COLO829 (cell line): Measurements from ENCODE around the gene DNHD1.

Experiments used
- DNase-seq: peaks from one replicate; pipeline ENCODE4 v3.0.0; 2012; ENCODE audit warnings: low spot score

Gene DNHD1

GRCh38 chr11:6594142-6594768, 97.2 kb downstream of the DNHD1 start:
- no peak for DNase-seq

DNA sequence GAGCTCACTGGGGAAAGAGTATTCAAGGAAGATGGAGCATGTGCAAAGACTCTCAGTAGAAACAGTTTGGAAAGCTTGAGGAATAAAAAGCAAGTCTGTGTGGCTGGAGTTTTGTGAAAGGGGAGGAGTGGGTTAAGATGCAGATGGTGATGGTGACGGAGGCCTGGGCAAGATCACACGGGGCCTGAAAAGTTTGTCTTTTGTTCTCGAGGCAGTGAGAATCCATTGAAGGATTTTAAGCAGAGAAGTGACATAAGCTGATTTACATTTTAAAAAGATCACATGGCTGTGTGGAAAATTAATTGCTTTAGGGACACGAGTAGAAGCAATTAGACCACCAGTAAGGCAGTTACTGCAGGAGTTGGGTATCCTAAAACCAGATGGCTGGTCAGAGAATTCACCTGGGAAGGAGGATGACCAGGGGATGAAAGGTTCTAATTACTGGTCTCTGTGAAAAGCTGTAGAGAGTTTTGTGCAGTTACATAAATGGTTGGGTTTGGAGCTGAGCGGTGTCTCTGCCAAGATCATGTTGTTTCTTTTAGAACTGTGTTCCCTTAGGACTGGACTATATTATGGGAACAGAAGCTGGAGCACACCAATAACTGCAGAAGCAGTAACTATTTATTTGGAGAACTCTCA, 99.3 kb downstream of the DNHD1 start:
- DNase-seq = no peak

DNA sequence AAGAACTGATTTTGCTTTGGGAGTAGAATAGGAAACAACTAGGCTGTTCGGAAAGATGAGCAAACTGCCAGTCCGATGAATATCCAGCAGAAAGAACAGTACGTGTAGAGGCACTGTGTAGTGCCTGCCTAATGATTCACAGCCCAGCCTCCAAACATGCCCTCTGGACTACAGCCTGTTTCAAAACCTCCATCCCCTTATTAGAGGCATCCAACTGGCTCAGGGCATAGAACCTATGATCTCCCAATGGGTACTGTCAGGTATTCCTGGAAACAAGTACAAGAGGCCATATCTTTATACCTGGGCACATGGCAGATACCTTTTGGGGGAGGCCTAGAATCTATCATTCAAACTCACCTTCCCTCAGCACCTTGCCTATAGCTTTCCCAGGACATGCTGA, 101.5 kb downstream of the DNHD1 start:
- DNase-seq = no peak

- DNase-seq = no peak
Measured at GRCh38 chr11:6599449-6599848, 102.4 kb downstream of the DNHD1 start.

DNA sequence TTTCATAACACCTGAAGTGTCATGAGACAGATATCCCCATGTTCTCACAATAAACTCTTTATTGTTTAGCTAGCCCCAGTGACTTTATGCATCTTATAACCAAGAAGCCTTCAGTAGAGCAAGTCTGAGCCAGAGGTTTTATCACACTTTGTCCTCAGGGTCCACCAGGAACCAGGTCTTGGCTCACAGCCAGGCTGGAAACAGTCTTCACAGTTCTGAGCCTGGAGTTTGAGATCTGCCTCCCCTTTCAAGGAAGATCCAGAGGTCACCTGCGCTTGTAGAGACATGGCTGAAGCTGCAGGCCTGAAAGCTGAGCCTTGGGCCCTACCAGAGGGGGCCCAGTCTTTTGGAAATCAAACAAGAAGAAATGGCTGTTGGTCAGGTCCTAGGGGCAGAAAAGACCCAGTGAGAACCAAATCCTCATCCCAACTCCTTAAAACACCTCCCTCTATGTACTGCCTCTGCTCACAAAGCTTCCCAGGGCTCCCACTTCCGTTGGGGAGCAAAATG, 102.9 kb downstream of the DNHD1 start:
- no peak for DNase-seq

GRCh38 chr11:6601041-6601461, 104.0 kb downstream of the DNHD1 start:
- no peak for DNase-seq

DNA sequence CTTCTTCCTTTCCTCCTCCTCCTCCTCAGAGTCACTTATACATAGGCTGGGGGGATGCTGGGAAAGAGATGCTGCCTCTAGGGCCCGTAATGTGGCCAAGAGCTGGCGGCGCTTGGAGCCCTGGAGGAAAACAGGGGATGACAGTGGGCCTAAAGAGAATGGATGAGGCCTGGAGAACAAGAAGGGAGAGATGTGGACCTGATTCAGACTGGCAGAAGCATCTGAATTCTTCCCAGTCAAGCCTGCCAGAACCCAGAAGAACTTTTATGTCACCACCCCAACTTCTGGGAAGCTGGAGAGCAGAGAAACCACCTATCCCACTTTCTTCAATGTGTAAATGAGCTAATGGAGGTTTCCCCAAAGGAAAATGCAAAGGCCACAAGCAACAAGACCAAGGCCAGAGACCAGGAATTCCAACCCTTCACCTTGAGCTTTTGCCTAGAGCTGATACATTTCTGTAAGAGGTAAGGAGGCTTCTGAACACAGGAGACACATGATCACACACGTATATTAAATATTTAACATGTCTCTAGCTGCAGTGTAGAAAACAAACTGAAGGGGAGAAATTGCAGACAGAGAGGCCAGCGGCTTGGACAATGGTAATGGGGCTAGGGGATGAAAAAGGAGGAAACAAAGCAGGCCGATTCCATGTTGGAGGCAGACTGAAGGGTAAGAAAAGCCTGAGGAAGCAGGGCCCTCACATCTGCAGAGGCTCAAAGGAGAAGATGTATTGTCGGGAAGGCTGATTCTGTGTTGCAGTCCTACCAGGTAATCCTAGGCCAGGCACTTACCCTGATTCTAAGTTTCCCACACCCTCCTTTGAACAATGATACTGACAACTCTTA, 105.2 kb downstream of the DNHD1 start:
- DNase-seq = no peak

DNA sequence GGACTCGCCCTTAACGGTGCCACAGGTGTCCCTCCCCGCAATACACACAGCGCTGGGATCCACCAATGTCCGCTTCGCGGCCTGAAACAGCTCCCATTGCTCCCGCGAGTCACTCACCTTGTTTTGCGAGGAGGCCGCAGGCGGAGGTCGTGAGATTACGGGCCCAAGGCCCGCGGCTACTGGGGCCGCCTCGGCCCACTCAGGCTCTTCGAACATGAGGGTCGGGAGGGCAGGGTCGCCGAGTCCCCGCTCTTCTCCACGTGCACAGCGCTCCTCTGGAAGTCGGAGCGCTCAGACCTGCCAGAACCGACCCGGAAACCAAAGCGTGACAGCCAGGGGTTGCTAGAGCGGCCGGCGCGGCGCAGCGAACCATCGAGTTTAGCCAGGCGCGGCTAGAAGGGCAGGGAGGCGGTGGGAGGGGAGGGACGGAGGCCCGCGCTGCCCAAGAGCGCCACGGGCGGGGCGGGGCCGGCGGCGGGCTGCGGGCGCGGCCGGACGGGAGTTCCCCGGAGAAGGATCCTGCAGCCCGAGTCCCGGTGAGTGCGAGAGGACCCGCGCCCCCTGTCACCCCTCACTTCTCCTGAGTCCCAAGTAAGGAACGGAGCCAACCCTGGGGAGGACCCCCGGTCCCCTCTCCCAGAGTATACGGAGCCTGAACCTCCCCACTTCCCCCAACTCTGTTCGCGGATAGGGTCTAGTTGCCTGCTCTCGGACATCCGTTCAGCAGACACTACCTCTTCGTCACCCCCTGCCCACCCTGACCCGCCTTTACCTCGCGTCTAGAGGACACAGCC, 106.4 kb downstream of the DNHD1 start, which contains the start of the genes ILK and RRP8:
ILK (plus strand) TSS at position 488 of the 794 bp plus-strand sequence. CDS start 498 bp downstream, outside the sequence.
RRP8 (minus strand) TSS at position 330 of the 794 bp plus-strand sequence; CDS start at position 216, 114 bp downstream.
- DNase-seq = peak; percentile 88

DNA sequence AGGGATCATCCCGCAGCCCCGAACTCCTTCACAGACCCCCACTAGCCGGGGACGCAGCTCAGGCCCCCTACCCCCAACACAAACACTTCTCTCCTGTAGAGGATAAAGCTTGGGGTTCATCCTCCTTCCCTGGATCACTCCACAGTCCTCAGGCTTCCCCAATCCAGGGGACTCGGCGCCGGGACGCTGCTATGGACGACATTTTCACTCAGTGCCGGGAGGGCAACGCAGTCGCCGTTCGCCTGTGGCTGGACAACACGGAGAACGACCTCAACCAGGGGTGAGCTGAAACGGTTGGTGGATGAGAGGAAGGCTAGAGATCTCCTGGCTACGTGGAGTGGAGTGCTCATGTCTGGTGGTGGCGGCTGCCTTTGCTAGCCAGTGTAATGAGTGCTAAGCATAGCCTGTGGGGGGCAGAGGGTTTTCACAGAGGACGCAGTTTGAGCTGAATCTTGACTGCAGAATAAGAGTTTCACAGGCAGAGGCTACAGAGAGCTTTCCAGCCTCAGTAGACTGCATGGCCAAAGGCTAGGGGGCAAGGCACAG, 107.1 kb downstream of the DNHD1 start:
- DNase-seq = peak; percentile 63

GRCh38 chr11:6604790-6605189, 107.7 kb downstream of the DNHD1 start:
- no peak for DNase-seq

DNA sequence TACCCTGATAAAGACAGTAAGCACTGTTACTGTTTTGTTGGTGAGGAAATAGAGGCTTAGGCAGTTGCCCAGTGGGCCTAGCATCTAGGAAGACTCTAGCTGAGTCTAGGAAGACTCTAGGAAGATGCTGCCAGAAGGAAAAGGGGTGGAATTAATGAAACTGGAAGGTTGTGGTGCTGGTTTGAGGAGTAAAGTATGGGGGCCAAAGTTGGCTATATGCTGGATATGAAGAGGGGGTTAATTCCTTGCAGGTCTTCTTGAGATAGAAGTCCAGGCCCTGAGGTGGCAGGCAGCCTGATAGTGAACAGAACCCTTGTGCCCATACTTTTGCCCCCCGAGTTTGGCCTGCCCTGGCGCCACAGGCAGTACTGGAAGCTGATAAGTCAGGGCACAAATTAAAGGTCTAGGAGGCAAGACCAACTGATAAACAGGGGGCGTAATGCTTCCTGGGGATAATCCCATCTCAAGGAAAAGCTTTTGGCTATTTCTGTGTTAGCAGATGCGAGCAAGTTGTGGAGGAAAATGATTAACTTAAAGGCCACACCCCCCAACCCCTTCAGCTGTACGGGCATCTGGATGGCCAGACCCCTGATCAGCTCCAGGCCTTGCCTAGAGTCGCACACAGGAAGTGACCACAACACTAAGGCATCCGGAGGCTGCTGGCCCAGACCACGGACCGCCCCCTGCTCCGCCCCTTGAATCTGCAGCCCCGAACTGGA, 109.5 kb downstream of the DNHD1 start:
- DNase-seq = peak; percentile 77

DNA sequence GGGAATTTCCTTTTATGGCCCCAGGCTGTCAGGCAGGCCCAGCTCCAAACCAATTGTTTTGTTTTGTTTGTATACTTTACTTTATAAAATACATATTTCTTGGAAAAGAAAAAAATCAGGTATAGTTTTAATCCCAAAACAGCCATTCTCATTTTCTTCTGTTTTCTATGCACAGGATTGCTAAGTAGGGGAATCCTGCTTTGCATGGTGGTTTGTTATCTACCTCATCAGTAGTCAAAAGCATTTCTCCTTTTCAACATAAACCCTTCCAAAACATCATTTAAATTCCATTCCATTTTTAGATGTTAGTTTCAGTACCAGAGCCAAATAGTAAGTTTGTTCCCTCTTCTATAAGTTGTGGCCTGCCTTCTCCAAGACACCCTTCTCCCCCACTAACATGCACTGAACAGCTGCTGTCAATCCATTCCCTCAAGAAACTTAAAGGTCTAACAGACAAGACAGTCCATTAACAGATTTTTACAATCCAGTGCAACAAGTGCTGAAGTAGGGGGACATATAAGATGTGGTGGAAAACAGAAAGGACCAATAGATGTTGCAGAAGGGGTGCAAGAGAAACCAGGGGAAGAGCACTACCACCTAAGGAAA, 110.2 kb downstream of the DNHD1 start:
- DNase-seq = no peak

DNA sequence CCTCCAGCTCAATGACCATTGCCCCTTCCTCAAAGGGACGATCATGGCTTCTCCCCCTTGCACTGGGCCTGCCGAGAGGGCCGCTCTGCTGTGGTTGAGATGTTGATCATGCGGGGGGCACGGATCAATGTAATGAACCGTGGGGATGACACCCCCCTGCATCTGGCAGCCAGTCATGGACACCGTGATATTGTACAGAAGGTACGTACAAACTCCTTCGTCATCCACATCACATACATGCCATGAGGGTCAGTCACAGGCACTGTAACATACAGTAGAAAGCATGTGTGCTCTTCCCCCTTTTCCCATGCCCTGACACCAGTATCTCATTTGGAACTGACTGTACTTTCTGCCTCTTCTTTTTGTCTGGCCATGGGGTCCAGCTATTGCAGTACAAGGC, 110.9 kb downstream of the DNHD1 start:
- DNase-seq = no peak

DNA sequence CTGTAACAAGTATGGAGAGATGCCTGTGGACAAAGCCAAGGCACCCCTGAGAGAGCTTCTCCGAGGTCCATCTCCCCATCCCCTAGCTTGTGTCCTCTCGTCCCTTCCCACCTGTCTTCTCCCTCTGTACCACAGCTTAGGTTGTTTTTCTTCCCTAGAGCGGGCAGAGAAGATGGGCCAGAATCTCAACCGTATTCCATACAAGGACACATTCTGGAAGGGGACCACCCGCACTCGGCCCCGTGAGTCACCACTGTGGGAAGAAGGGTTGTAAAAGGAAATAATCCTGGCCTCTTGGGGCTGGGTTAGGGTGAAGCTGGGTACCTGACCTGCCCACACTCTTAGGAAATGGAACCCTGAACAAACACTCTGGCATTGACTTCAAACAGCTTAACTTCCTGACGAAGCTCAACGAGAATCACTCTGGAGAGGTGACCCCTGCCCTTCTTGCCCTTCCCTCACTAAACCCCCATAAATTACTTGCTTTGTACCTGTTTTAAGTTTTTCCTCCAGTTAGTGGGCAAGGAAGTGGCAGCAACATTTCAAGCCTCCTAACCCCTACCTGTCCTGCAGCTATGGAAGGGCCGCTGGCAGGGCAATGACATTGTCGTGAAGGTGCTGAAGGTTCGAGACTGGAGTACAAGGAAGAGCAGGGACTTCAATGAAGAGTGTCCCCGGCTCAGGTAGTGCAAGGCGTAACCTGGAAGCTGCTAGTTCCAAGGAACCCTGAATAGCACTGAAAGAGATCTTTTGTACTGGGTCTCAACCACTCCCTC, 111.8 kb downstream of the DNHD1 start:
- no peak for DNase-seq

- DNase-seq = no peak
Measured at GRCh38 chr11:6609502-6610015, 112.5 kb downstream of the DNHD1 start.

GRCh38 chr11:6610591-6610990, 113.5 kb downstream of the DNHD1 start:
- DNase-seq = no peak

- DNase-seq = no peak
Measured at GRCh38 chr11:6611092-6611962, 114.2 kb downstream of the DNHD1 start.

GRCh38 chr11:6611963-6612212, 114.8 kb downstream of the DNHD1 start:
- no peak for DNase-seq
